IMR-90 (cell line): ENCODE results near the gene VPS26C. TPM values are rescaled to one million over a fixed set of nuclear protein-coding genes. Genes with fewer than 3 reads are reported as not detected.

Experiments
- ATAC-seq: fragments of 200-7000 bp; cut with Tn5 transposase; 2 replicates; pipeline ENCODE4 v1.9.1; 2020; ENCODE audit warnings: low read depth, mild to moderate bottlenecking, moderate library complexity
- BruUV-seq: library from RNA; stranded (reverse); fragments of 400-500 nt; replicated peaks from 2 replicates; lab custom pipeline; 2021; lab: Mats Ljungman, UMichigan
- CTCF ChIA-PET: fragments of 300-600 bp; formaldehyde crosslinking; extraction: SDS; loops from one replicate; lab custom pipeline; 2021; ENCODE audit warnings: antibody characterized with exemption; lab: Yijun Ruan, JAX
- POLR2A ChIA-PET: fragments of 300-600 bp; sonication (Branson Sonifier 250); formaldehyde crosslinking; loops from one replicate; lab custom pipeline; 2022; ENCODE audit warnings: antibody characterized with exemption; ENCODE audit not compliant: unreplicated experiment; lab: Charles Lee
- DNase-seq: peaks from one replicate; pipeline ENCODE4 v3.0.0; 2013
- H2AFZ ChIP-seq: replicated peaks from 2 replicates; pipeline ENCODE3; 2013; ENCODE audit warnings: low read length, mild to moderate bottlenecking; ENCODE audit not compliant: poor library complexity
- H2AK5ac ChIP-seq: 2 replicates; pipeline ENCODE4 v1.6.1; 2013; ENCODE audit warnings: low read depth, low read length, inconsistent platforms
- H2AK9ac ChIP-seq: replicated peaks from 2 replicates; pipeline ENCODE3; 2013; ENCODE audit warnings: mild to moderate bottlenecking, low read depth, low read length, moderate library complexity; ENCODE audit not compliant: poor library complexity
- H2BK120ac ChIP-seq: 2 replicates; pipeline ENCODE4 v1.6.1; 2013; ENCODE audit warnings: low read depth, low read length, inconsistent platforms
- H2BK15ac ChIP-seq: 3 replicates; pipeline ENCODE4 v1.6.1; 2013; ENCODE audit warnings: low read depth, low read length, inconsistent platforms
- H2BK20ac ChIP-seq: 2 replicates; pipeline ENCODE4 v1.6.1; 2013; ENCODE audit warnings: low read depth, mild to moderate bottlenecking, inconsistent platforms, low read length, moderate library complexity
- H2BK5ac ChIP-seq: 2 replicates; pipeline ENCODE4 v1.6.1; 2013; ENCODE audit warnings: mild to moderate bottlenecking, low read depth, low read length, inconsistent platforms; ENCODE audit not compliant: poor library complexity, severe bottlenecking
- H3K14ac ChIP-seq: replicated peaks from 2 replicates; pipeline ENCODE4 v1.6.1; 2013; ENCODE audit warnings: low read depth, low read length, inconsistent platforms
- H3K18ac ChIP-seq: 2 replicates; pipeline ENCODE4 v1.6.1; 2013; ENCODE audit warnings: low read depth, low read length, control low read depth
- H3K23ac ChIP-seq: 2 replicates; pipeline ENCODE4 v1.6.1; 2013; ENCODE audit warnings: low read depth, low read length, inconsistent platforms
- H3K27ac ChIP-seq: 2 replicates; pipeline ENCODE4 v1.5.1; 2013; ENCODE audit warnings: mild to moderate bottlenecking, control low read depth, low read length; ENCODE audit not compliant: insufficient read depth
- H3K27me3 ChIP-seq: 2 replicates; pipeline ENCODE4 v1.6.1; 2013; ENCODE audit warnings: low read length; ENCODE audit not compliant: control insufficient read depth, insufficient read depth
- H3K36me3 ChIP-seq: 2 replicates; pipeline ENCODE4 v1.6.1; 2013; ENCODE audit warnings: low read length, mixed read lengths; ENCODE audit not compliant: control insufficient read depth, insufficient read depth
- H3K4ac ChIP-seq: 2 replicates; pipeline ENCODE4 v1.6.1; 2013; ENCODE audit warnings: low read depth, low read length, inconsistent platforms
- H3K4me1 ChIP-seq: 2 replicates; pipeline ENCODE4 v1.6.1; 2013; ENCODE audit warnings: low read length, mixed read lengths; ENCODE audit not compliant: control insufficient read depth, insufficient read depth
- H3K4me2 ChIP-seq: 2 replicates; pipeline ENCODE4 v1.6.1; 2013; ENCODE audit warnings: low read depth, mild to moderate bottlenecking, control low read depth, low read length, moderate library complexity
- H3K4me3 ChIP-seq: 2 replicates; pipeline ENCODE4 v1.5.1; 2013; ENCODE audit warnings: low read depth, mild to moderate bottlenecking, control low read depth, low read length, moderate library complexity; ENCODE audit not compliant: insufficient read depth
- H3K56ac ChIP-seq: 2 replicates; pipeline ENCODE4 v1.6.1; 2013; ENCODE audit warnings: low read length, inconsistent platforms; ENCODE audit not compliant: insufficient read depth; ENCODE audit errors: extremely low read depth
- H3K79me1 ChIP-seq, 2 experiments: 2 replicates each; pipeline ENCODE4 v1.6.1; 2013; ENCODE audit warnings: low read length in 2 of 2, inconsistent platforms in 1 of 2, low read depth in 1 of 2
- H3K9ac ChIP-seq: 2 replicates; pipeline ENCODE4 v1.6.1; 2013; ENCODE audit warnings: low read depth, low read length, control low read depth
- H3K9me1 ChIP-seq: 2 replicates; pipeline ENCODE4 v1.6.1; 2013; ENCODE audit warnings: low read length, inconsistent platforms; ENCODE audit not compliant: insufficient read depth
- H3K9me3 ChIP-seq: 2 replicates; pipeline ENCODE4 v1.6.1; 2013; ENCODE audit warnings: low read length; ENCODE audit not compliant: control insufficient read depth, insufficient read depth
- H4K20me1 ChIP-seq: 2 replicates; pipeline ENCODE4 v1.6.1; 2013; ENCODE audit warnings: low read length, inconsistent platforms; ENCODE audit not compliant: insufficient read depth
- H4K5ac ChIP-seq: 2 replicates; pipeline ENCODE4 v1.6.1; 2013; ENCODE audit warnings: mild to moderate bottlenecking, low read depth, low read length, control low read depth
- H4K8ac ChIP-seq, 2 experiments: 2 replicates each; pipeline ENCODE4 v1.6.1; 2013; ENCODE audit warnings: low read depth in 2 of 2, low read length in 2 of 2, control low read depth in 1 of 2, inconsistent platforms in 1 of 2
- H4K91ac ChIP-seq: 2 replicates; pipeline ENCODE4 v1.6.1; 2013; ENCODE audit warnings: low read depth, low read length, inconsistent platforms; ENCODE audit not compliant: insufficient read depth
- BHLHE40 ChIP-seq: fragments of 150-350 bp; IDR thresholded peaks from 2 replicates; pipeline ENCODE4 v1.6.1; 2016; ENCODE audit warnings: mild to moderate bottlenecking, low read depth, low read length
- CEBPB ChIP-seq: IDR thresholded peaks from 2 replicates; pipeline ENCODE4 v1.6.1; 2012; ENCODE audit warnings: low read depth, low read length, improper control_type of control experiment
- FOS ChIP-seq: fragments of 150-350 bp; IDR thresholded peaks from 2 replicates; pipeline ENCODE4 v1.6.1; 2016; ENCODE audit warnings: low read depth, low read length
- MXI1 ChIP-seq: IDR thresholded peaks from 2 replicates; pipeline ENCODE4 v1.6.1; 2012; ENCODE audit warnings: low read depth, mild to moderate bottlenecking, low read length, moderate library complexity, borderline replicate concordance
- NFE2L2 ChIP-seq: fragments of 150-350 bp; IDR thresholded peaks from 2 replicates; pipeline ENCODE4 v1.6.1; 2016; ENCODE audit warnings: low read depth, mild to moderate bottlenecking, low read length
- RAD21 ChIP-seq: IDR thresholded peaks from 2 replicates; pipeline ENCODE4 v1.6.1; 2012; ENCODE audit warnings: low read length, improper control_type of control experiment
- WGBS, 2 experiments: methylation state at CpG; one replicate each; pipeline versions ENCODE4 v1.1.5 to v1.1.7; 2013; ENCODE audit warnings: missing lambda C conversion rate in 2 of 2; ENCODE audit not compliant: insufficient read length in 1 of 2; ENCODE audit errors: extremely low coverage in 2 of 2; 5-methylcytosine and 5-hydroxymethylcytosine counted together
- dilution Hi-C: fragments of 300-500 bp; cut with HindIII; formaldehyde crosslinking; loops from one replicate; pipeline ENCODE4 v1.14.3; 2018; ENCODE audit warnings: low sequenced_read_pairs; ENCODE audit not compliant: unreplicated experiment
- in situ Hi-C: fragments of 300-500 bp; cut with MboI; formaldehyde crosslinking; loops from 3 replicates; pipeline ENCODE4 v1.14.3; 2019; ENCODE audit warnings: low sequenced_read_pairs, inconsistent platforms, mixed read lengths
- intact Hi-C: fragments of 100-400 bp; cut with micrococcal nuclease; formaldehyde crosslinking; loops from 2 replicates; pipeline ENCODE4 v1.10.0; 2022
- polyA plus RNA-seq, 3 experiments: library from polyadenylated mRNA; depleted of rRNA; stranded (reverse); fragments of >200 nt; gene quantifications; 2 replicates each; pipeline ENCODE4 v1.2.3, GENCODE V29; 2012; ENCODE audit warnings: low replicate concordance in 1 of 3
- total RNA-seq: library from RNA; depleted of rRNA; stranded (reverse); fragments of >200 nt; gene quantifications from 2 replicates; pipeline ENCODE4 v1.2.3, GENCODE V29; 2012
- TF ChIP-seq, protein P1 (sequence below): conservative IDR thresholded peaks from 2 replicates; pipeline ENCODE4 v1.5.1; 2012; ENCODE audit warnings: mild to moderate bottlenecking, low read depth, low read length, improper control_type of control experiment
- TF ChIP-seq, protein P2 (sequence below): fragments of 150-350 bp; IDR thresholded peaks from 2 replicates; pipeline ENCODE4 v1.6.1; 2016; ENCODE audit warnings: low read depth, mild to moderate bottlenecking, low read length, moderate library complexity, borderline replicate concordance
- TF ChIP-seq, protein P3 (sequence below): fragments of 150-350 bp; IDR thresholded peaks from 2 replicates; pipeline ENCODE4 v1.6.1; 2017; ENCODE audit warnings: mild to moderate bottlenecking, antibody characterized with exemption, low read length, low read depth

Gene VPS26C
- total and polyA plus RNA-seq, 2 of the 4 experiments (the other 2 are of a cell fraction) = 30.0 to 36.6 TPM

DNA sequence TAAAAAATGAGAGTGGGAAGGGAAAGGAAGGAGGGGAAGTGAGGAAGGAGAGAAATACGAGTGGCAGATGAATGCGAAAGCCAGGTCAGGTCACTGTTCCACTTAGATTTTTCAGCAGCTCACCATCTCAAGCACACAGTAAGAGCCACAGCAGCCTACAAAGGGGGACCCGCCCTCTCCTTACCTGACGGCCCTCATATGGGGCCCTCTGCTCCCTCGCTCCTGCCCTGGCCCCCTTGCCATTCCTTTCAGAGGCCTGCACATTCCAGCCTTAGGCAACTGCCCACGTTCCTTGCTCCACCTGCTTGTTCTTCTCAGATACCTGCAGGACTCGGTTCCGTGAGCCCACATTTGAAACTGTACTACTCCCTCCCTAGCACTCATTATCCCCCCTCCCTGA lies 22.0 kb downstream of the VPS26C start:
- no peak overlapping the region for H3K23ac ChIP-seq
- H2BK20ac ChIP-seq = no peak overlapping the region
- dilution Hi-C loops = no loop called here
- H2AFZ ChIP-seq = no peak overlapping the region
- no peak overlapping the region for H3K9ac ChIP-seq
- ChIA-PET CTCF (no interaction called here), POLR2A (interaction anchor here (0.6 kb wide), 1 partner anchor 1041 kb away, joined by 3 read pairs; no protein-coding TSS in a partner anchor)
- no peak for ATAC-seq
- DNase-seq = no peak
- H3K27ac ChIP-seq = no peak overlapping the region
- no peak overlapping the region for H4K91ac ChIP-seq
- H3K4me1 ChIP-seq = peaks cover 3% of the 10 kb centered on the region
- no peak overlapping the region for H3K14ac ChIP-seq
- H3K4me3 ChIP-seq = no peak overlapping the region
- H2AK9ac ChIP-seq = no peak overlapping the region
- BruUV-seq = no TSS peak
- no peak overlapping the region for H3K18ac ChIP-seq
- H3K9me1 ChIP-seq = peaks cover 15% of the 10 kb centered on the region; the same call in 1 of the 2 replicates
- in situ Hi-C loops = no loop called here
- no peak overlapping the region for H2BK5ac ChIP-seq
- H3K4ac ChIP-seq = no peak overlapping the region
- no peaks in the 10 kb centered on the region for H3K27me3 ChIP-seq
- no peak overlapping the region for H3K56ac ChIP-seq
- TF ChIP-seq BHLHE40 (no peak), FOS (no peak), RAD21 (no peak), MXI1 (no peak), NFE2L2 (no peak), CEBPB (no peak)
- TF ChIP-seq, protein P1, sequence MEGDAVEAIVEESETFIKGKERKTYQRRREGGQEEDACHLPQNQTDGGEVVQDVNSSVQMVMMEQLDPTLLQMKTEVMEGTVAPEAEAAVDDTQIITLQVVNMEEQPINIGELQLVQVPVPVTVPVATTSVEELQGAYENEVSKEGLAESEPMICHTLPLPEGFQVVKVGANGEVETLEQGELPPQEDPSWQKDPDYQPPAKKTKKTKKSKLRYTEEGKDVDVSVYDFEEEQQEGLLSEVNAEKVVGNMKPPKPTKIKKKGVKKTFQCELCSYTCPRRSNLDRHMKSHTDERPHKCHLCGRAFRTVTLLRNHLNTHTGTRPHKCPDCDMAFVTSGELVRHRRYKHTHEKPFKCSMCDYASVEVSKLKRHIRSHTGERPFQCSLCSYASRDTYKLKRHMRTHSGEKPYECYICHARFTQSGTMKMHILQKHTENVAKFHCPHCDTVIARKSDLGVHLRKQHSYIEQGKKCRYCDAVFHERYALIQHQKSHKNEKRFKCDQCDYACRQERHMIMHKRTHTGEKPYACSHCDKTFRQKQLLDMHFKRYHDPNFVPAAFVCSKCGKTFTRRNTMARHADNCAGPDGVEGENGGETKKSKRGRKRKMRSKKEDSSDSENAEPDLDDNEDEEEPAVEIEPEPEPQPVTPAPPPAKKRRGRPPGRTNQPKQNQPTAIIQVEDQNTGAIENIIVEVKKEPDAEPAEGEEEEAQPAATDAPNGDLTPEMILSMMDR = no peak
- TF ChIP-seq, protein P2, sequence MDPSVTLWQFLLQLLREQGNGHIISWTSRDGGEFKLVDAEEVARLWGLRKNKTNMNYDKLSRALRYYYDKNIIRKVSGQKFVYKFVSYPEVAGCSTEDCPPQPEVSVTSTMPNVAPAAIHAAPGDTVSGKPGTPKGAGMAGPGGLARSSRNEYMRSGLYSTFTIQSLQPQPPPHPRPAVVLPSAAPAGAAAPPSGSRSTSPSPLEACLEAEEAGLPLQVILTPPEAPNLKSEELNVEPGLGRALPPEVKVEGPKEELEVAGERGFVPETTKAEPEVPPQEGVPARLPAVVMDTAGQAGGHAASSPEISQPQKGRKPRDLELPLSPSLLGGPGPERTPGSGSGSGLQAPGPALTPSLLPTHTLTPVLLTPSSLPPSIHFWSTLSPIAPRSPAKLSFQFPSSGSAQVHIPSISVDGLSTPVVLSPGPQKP = no peak
- TF ChIP-seq, protein P3, sequence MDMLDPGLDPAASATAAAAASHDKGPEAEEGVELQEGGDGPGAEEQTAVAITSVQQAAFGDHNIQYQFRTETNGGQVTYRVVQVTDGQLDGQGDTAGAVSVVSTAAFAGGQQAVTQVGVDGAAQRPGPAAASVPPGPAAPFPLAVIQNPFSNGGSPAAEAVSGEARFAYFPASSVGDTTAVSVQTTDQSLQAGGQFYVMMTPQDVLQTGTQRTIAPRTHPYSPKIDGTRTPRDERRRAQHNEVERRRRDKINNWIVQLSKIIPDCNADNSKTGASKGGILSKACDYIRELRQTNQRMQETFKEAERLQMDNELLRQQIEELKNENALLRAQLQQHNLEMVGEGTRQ = no peak
- H4K5ac ChIP-seq = no peak overlapping the region
- H3K79me1 ChIP-seq = peaks cover 30 to 79% of the 10 kb centered on the region in 2 experiments
- H3K4me2 ChIP-seq = no peak overlapping the region
- no peak overlapping the region for H2BK120ac ChIP-seq
- no peak overlapping the region for H2BK15ac ChIP-seq
- H3K9me3 ChIP-seq = no peaks in the 10 kb centered on the region
- intact Hi-C loops = no loop called here
- WGBS, 2 experiments = 86 to 93% methylated on average over 1 to 6 of the region's 8 CpGs
- H4K8ac ChIP-seq = no peak overlapping the region
- peaks cover 8% of the 10 kb centered on the region; the same call in 1 of the 2 replicates for H3K36me3 ChIP-seq
- H2AK5ac ChIP-seq = no peak overlapping the region
- H4K20me1 ChIP-seq = peaks cover 50% of the 10 kb centered on the region
